VCaP (cell line): Measurements from ENCODE around the gene HCST.

Source experiments
- H3K27ac ChIP-seq: fragments of 450-650 bp; 2 replicates; pipeline ENCODE4 v1.5.1; 2017
- TF ChIP-seq, protein P1 (sequence below): fragments of 450-650 bp; conservative IDR thresholded peaks from 2 replicates; pipeline ENCODE4 v1.5.1; 2017; ENCODE audit warnings: mild to moderate bottlenecking, moderate library complexity

HCST gene

DNA sequence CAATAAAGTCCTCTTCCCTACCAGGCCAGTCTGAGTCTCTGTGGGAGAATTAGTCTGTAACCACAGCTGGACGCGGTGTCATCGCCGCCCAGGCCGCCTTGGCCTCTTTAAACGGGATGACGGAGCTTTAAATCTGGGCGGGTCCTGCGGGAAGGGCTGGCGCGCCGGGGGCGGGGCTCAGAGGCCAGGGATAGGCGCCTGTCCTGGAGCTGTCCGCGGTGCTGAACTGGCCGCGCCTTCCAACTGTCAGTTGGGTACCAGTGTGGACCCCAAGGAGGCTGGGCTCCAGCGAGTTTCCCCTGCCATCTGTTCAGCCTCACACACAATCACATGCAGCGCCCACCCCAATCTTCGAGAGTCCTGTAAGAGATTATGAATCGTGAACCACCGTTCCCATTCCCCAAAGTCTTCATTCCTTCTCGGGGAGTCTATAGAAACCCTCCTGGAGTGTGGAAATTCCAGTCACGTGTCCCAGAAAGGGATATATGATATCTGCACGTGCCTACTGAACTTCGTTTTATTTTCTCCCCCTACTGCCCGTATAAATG, 22.5 kb upstream of the HCST start:
- TF ChIP-seq, protein P1, sequence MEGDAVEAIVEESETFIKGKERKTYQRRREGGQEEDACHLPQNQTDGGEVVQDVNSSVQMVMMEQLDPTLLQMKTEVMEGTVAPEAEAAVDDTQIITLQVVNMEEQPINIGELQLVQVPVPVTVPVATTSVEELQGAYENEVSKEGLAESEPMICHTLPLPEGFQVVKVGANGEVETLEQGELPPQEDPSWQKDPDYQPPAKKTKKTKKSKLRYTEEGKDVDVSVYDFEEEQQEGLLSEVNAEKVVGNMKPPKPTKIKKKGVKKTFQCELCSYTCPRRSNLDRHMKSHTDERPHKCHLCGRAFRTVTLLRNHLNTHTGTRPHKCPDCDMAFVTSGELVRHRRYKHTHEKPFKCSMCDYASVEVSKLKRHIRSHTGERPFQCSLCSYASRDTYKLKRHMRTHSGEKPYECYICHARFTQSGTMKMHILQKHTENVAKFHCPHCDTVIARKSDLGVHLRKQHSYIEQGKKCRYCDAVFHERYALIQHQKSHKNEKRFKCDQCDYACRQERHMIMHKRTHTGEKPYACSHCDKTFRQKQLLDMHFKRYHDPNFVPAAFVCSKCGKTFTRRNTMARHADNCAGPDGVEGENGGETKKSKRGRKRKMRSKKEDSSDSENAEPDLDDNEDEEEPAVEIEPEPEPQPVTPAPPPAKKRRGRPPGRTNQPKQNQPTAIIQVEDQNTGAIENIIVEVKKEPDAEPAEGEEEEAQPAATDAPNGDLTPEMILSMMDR: no peak
- H3K27ac ChIP-seq: peak overlapping the region; percentile 14; the same call in 1 of the 2 replicates

DNA sequence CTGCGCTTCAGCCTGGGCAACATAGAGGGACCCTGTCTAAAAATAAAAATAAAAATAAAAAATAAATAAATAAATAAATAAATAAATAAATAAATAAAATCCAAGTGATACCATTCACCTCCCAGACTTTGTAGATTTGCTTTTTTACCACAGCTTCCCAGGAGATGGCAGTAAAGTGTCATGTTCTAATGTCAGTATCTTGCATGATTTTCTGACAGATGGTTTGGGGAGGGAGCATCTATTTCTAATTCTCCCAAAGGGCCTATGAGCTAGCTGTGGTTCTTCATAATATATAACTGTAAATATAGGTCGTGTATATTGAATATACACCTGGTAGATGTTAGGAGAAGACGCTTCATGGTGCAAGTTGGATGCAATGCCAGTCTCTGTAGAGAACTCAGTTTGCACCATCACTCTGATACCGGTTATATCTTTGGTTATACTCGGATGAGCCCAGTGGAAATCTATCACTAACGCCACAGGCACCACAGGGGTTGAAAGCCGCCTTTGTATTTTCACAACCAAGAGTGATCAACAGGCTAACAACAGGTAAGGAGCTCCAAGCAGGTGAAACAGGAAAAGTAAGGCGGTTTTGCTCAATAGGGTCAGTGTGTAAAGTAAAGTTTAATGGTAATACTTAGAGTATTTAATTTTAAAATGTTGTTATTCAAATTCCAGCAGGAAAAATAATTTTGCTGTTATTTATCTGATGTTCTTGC, 20.1 kb upstream of the HCST start:
- TF ChIP-seq, protein P1: peak; percentile 79
- no peak overlapping the region for H3K27ac ChIP-seq

DNA sequence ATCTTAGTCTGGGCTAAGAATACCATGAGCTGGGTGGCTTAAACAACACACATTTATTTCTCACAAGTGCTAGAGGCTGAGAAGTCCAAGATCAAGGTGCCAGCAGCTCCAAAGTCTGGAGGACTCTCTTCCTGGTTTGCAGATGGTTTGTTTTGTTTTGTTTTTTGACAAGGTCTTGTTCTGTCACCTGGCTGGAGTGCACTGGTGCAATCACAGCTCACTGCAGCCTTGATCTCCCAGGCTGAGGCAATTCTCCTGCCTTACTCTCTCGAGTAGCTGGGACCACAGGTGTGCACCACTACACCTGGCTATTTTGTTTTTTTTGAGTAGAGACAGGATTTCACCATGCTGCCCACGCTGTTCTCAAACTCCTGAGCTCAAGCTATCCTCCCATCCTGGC, 18.4 kb upstream of the HCST start:
- TF ChIP-seq, protein P1: no peak

DNA sequence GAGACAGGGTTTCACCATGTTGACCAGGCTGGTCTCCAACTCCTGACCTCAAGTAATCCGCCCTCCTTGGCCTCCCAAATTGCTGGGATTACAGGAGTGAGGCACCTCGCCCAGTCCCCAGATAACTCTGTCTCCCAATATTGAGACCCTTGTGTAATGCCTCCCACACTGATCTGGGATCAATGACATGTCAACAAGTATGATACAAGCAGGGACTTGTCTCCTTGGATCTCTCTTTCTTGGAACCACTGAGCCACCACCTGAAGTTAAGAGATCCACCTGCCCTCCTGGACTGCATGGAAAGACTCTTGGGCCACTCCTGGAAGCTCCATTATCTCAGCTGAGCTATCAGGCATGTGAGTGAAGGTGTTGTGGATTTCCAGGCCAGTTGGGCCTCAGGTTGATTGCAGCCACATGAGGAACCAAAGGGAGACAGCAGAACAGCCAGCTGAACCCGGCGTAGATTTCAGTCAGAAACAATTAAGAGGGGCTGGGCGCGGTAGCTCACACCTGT, 17.0 kb upstream of the HCST start:
- TF ChIP-seq, protein P1: no peak
- no peak overlapping the region for H3K27ac ChIP-seq

More for the DNA sequence above, 18.4 kb upstream of the HCST start:
- H3K27ac ChIP-seq: no peak overlapping the region

DNA sequence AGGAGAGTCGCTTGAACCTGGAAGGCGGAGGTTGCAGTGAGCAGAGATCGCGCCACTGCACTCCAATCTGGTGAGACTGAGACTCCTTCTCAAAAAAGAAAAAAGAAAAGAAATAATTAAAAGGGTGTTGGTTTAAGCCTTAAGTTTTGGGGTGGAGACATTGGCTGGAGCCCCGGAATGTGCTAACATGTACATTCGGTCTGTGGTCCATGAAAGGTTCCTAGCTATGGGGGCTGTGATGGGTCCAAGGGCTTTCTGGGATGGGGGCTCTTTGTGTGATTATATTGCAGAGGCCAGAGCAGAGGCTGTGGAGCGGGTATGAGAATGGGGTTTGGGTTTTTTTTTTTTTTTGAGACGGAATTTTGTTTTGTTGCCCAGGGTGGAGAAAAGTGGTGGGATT, 16.4 kb upstream of the HCST start:
- no peak overlapping the region for H3K27ac ChIP-seq
- TF ChIP-seq, protein P1: no peak

DNA sequence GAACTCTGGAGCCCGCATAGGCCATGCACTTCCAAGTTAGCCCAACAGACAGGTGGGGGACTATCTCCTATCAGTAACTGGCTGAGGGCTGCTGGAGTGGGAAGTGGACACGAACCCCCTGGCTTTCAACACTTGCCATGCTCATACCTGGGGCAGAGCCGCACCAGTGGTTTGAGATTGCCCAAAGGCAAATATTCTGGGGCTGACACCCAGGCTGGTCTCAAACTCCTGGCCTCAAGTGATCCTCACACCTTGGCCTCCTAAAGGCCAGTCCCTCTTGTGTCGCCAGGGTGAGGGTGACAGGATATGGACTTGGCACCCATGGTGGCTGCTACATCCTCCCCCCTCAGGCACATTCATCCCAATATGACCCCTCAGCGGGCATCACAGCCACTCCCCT, 15.1 kb upstream of the HCST start:
- H3K27ac ChIP-seq: no peak overlapping the region

DNA sequence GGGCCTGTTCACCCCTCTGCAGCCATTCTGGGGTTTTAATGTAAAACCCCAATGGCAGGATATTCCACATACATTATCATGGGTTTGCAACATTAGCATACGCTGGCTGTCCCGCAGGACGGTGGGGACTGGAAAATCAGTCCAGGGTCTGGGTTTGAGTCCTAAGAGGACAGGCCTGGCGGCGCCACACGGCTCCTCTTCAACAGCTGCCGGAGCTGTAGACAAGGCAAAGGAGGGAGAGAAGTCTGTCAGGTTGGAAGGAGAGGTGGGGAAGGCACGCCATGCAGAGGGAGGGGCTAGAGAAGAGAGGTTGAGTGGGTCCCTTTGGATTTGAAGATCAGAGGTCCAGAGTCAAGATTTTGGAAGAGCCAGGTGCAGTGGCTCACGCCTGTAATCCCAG, 13.9 kb upstream of the HCST start:
- no peak overlapping the region for H3K27ac ChIP-seq
- TF ChIP-seq, protein P1: no peak

More for the DNA sequence above, 15.1 kb upstream of the HCST start:
- TF ChIP-seq, protein P1: no peak
